WTC11 (cell line): Measurements from ENCODE around the gene LMO1. TPM values are rescaled to one million over a fixed set of nuclear protein-coding genes. Genes with fewer than 3 reads are reported as not detected.

Experiments used
- ATAC-seq: fragments of 200-7000 bp; cut with Tn5 transposase; 2 replicates; pipeline ENCODE4 v1.10.0; 2021; ENCODE audit warnings: mild to moderate bottlenecking, moderate library complexity
- CTCF ChIA-PET: fragments of 300-600 bp; sonication (Branson Sonifier 250); formaldehyde crosslinking; loops from one replicate; lab custom pipeline; 2021; ENCODE audit warnings: antibody characterized with exemption; lab: Charles Lee
- POLR2A ChIA-PET: fragments of 350-600 bp; sonication (Branson Sonifier 250); formaldehyde crosslinking; loops from one replicate; lab custom pipeline; 2021; ENCODE audit warnings: antibody characterized with exemption; lab: Charles Lee
- DNase-seq: peaks from one replicate; pipeline ENCODE4 v3.0.0; 2021; ENCODE audit warnings: low spot score
- H3K27ac Mint-ChIP-seq: 2 replicates; pipeline ENCODE4 v1.8.0; 2021; ENCODE audit warnings: mixed read lengths
- H3K27me3 Mint-ChIP-seq: 2 replicates; pipeline ENCODE4 v1.8.0; 2021; ENCODE audit warnings: low read depth, mild to moderate bottlenecking, moderate library complexity, mixed read lengths
- H3K36me3 Mint-ChIP-seq: 2 replicates; pipeline ENCODE4 v1.8.0; 2021; ENCODE audit warnings: mixed read lengths
- H3K4me1 Mint-ChIP-seq: 2 replicates; pipeline ENCODE4 v1.8.0; 2022; ENCODE audit warnings: mixed read lengths
- H3K4me3 Mint-ChIP-seq: 2 replicates; pipeline ENCODE4 v1.8.0; 2021; ENCODE audit warnings: mild to moderate bottlenecking, moderate library complexity, mixed read lengths
- H3K9me3 Mint-ChIP-seq: 2 replicates; pipeline ENCODE4 v1.8.0; 2021; ENCODE audit warnings: mixed read lengths
- CDX4 ChIP-seq: fragments of 250-450 bp; sonication (Bioruptor Pico); IDR thresholded peaks from 2 replicates; pipeline ENCODE4 v1.9.0; 2021; ENCODE audit warnings: moderate library complexity, mild to moderate bottlenecking, inconsistent platforms, borderline replicate concordance
- E2F5 ChIP-seq: sonication (generic); formaldehyde crosslinking; IDR thresholded peaks from 2 replicates; pipeline ENCODE4 v1.8.1; 2022; ENCODE audit warnings: mild to moderate bottlenecking, moderate library complexity, missing genetic modification reagents
- GABPB1 ChIP-seq: sonication (generic); formaldehyde crosslinking; IDR thresholded peaks from 2 replicates; pipeline ENCODE4 v1.8.1; 2023; ENCODE audit warnings: mild to moderate bottlenecking, missing genetic modification reagents
- JUN ChIP-seq: sonication (generic); formaldehyde crosslinking; IDR thresholded peaks from 2 replicates; pipeline ENCODE4 v1.8.0; 2023; ENCODE audit warnings: mild to moderate bottlenecking, missing genetic modification reagents
- NR2C2 ChIP-seq: sonication (generic); formaldehyde crosslinking; IDR thresholded peaks from 2 replicates; pipeline ENCODE4 v1.8.0; 2022; ENCODE audit warnings: mild to moderate bottlenecking, missing genetic modification reagents
- RELA ChIP-seq: sonication (generic); formaldehyde crosslinking; IDR thresholded peaks from 2 replicates; pipeline ENCODE4 v1.8.1; 2022; ENCODE audit warnings: missing genetic modification reagents, mild to moderate bottlenecking, borderline replicate concordance
- TEAD1 ChIP-seq: sonication (generic); formaldehyde crosslinking; IDR thresholded peaks from 2 replicates; pipeline ENCODE4 v1.8.0; 2022; ENCODE audit warnings: mild to moderate bottlenecking, missing genetic modification reagents
- ZNF263 ChIP-seq: sonication (generic); formaldehyde crosslinking; IDR thresholded peaks from 2 replicates; pipeline ENCODE4 v1.8.1; 2022; ENCODE audit warnings: low read depth, mild to moderate bottlenecking, moderate library complexity, missing genetic modification reagents
- ZNF396 ChIP-seq: fragments of 250-450 bp; sonication (Bioruptor Pico); IDR thresholded peaks from 2 replicates; pipeline ENCODE4 v1.8.0; 2021; ENCODE audit warnings: mild to moderate bottlenecking, moderate library complexity, borderline replicate concordance
- ZNF671 ChIP-seq: fragments of 250-450 bp; sonication (Bioruptor Pico); IDR thresholded peaks from 2 replicates; pipeline ENCODE4 v1.8.0; 2021; ENCODE audit warnings: mild to moderate bottlenecking
- total RNA-seq: library from RNA; stranded (reverse); gene quantifications from 3 replicates; pipeline ENCODE4 v1.2.3, GENCODE V29; 2021
- TF ChIP-seq, protein P1 (sequence below): sonication (generic); formaldehyde crosslinking; IDR thresholded peaks from 2 replicates; pipeline ENCODE4 v1.8.1; 2023; ENCODE audit warnings: mild to moderate bottlenecking, missing genetic modification reagents, borderline replicate concordance
- TF ChIP-seq, protein P2 (sequence below): fragments of 250-450 bp; sonication (Bioruptor Pico); IDR thresholded peaks from 2 replicates; pipeline ENCODE4 v1.9.0; 2021; ENCODE audit warnings: mild to moderate bottlenecking

LMO1 gene
- total RNA-seq, 1 experiment from 2014 or later: 0.44 TPM

DNA sequence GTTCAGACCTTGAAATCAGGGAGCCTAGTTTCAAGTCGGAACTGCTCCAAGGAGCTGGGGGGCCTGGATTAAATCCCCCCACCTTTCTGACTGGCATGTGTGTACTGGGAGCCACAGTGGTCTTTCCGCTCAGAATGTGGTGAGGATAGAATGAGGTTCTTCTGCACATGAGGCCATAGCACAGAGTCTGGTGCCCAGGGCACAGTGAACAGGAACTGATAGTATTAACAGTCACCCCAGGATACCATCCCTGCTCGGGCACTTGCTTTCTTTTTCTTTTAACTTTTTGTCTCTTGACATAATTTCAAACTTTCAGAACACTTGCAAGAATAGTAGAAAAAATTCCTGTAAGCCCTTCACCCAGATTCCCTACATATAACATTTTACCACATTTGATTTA, 28.8 kb downstream of the LMO1 start (continued):
- TF ChIP-seq, protein P1, sequence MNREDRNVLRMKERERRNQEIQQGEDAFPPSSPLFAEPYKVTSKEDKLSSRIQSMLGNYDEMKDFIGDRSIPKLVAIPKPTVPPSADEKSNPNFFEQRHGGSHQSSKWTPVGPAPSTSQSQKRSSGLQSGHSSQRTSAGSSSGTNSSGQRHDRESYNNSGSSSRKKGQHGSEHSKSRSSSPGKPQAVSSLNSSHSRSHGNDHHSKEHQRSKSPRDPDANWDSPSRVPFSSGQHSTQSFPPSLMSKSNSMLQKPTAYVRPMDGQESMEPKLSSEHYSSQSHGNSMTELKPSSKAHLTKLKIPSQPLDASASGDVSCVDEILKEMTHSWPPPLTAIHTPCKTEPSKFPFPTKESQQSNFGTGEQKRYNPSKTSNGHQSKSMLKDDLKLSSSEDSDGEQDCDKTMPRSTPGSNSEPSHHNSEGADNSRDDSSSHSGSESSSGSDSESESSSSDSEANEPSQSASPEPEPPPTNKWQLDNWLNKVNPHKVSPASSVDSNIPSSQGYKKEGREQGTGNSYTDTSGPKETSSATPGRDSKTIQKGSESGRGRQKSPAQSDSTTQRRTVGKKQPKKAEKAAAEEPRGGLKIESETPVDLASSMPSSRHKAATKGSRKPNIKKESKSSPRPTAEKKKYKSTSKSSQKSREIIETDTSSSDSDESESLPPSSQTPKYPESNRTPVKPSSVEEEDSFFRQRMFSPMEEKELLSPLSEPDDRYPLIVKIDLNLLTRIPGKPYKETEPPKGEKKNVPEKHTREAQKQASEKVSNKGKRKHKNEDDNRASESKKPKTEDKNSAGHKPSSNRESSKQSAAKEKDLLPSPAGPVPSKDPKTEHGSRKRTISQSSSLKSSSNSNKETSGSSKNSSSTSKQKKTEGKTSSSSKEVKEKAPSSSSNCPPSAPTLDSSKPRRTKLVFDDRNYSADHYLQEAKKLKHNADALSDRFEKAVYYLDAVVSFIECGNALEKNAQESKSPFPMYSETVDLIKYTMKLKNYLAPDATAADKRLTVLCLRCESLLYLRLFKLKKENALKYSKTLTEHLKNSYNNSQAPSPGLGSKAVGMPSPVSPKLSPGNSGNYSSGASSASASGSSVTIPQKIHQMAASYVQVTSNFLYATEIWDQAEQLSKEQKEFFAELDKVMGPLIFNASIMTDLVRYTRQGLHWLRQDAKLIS (CRISPR knock-in tag): no peak
- TF ChIP-seq, all 79 proteins: peak for 0

DNA sequence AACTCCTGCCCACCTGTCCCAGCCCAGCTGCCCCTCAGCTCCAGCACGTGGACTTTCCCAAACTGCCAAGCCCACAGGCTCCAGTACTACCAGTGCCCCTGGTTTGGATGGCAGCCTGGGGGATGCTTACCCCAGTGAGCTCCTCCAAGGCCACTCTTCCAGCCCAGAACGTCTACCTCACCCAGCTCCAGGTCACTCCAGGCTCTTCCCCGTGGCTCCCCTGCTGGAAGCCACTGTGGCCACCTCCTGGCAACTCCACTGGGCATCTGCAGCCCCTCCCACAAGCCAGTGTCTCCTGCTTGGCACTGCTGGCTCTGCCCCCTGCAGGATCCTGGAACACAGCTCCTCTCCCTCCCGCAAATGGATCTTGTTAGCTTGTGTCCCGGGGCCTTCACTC, 29.3 kb downstream of the LMO1 start:
- POLR2A ChIA-PET: no interaction called here
- ATAC-seq (peak; percentile 66), DNase-seq (no peak)
- H3K27me3 Mint-ChIP-seq: no peaks in the 10 kb centered on the region
- H3K36me3 Mint-ChIP-seq: no peaks in the 10 kb centered on the region
- no peak overlapping the region for H3K4me3 Mint-ChIP-seq
- H3K27ac Mint-ChIP-seq: no peak overlapping the region
- H3K9me3 Mint-ChIP-seq: no peaks in the 10 kb centered on the region
- CTCF ChIA-PET: interaction anchor here (0.7 to 9.4 kb wide), 10 partner anchors 9 to 123 kb away, joined by 3 to 105 read pairs (median 4); partner anchors contain the start of gene LMO1
- no peak for TF ChIP-seq JUN (CRISPR knock-in tag)
- TF ChIP-seq RELA: no peak
- no peak for TF ChIP-seq NR2C2 (CRISPR knock-in tag)
- TF ChIP-seq E2F5: no peak
- TF ChIP-seq, protein P2, sequence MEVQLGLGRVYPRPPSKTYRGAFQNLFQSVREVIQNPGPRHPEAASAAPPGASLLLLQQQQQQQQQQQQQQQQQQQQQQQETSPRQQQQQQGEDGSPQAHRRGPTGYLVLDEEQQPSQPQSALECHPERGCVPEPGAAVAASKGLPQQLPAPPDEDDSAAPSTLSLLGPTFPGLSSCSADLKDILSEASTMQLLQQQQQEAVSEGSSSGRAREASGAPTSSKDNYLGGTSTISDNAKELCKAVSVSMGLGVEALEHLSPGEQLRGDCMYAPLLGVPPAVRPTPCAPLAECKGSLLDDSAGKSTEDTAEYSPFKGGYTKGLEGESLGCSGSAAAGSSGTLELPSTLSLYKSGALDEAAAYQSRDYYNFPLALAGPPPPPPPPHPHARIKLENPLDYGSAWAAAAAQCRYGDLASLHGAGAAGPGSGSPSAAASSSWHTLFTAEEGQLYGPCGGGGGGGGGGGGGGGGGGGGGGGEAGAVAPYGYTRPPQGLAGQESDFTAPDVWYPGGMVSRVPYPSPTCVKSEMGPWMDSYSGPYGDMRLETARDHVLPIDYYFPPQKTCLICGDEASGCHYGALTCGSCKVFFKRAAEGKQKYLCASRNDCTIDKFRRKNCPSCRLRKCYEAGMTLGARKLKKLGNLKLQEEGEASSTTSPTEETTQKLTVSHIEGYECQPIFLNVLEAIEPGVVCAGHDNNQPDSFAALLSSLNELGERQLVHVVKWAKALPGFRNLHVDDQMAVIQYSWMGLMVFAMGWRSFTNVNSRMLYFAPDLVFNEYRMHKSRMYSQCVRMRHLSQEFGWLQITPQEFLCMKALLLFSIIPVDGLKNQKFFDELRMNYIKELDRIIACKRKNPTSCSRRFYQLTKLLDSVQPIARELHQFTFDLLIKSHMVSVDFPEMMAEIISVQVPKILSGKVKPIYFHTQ (CRISPR knock-in tag): no peak
- TF ChIP-seq TEAD1 (CRISPR knock-in tag): no peak
- TF ChIP-seq CDX4 (CRISPR knock-in tag): no peak
- TF ChIP-seq ZNF396: no peak
- TF ChIP-seq GABPB1 (CRISPR knock-in tag): no peak
- no peak for TF ChIP-seq ZNF263
- no peaks in the 10 kb centered on the region; the same call in 1 of the 2 replicates for H3K4me1 Mint-ChIP-seq

- ChIA-PET POLR2A (no interaction called here), CTCF (interaction anchor here (1.2 to 9.4 kb wide), 7 partner anchors 9 to 124 kb away, joined by 3 to 105 read pairs (median 7); partner anchors contain the start of gene LMO1)
- no peak overlapping the region for H3K27ac Mint-ChIP-seq
- no peaks in the 10 kb centered on the region for H3K36me3 Mint-ChIP-seq
- no peaks in the 10 kb centered on the region; the same call in 1 of the 2 replicates for H3K4me1 Mint-ChIP-seq
- DNase-seq (no peak), ATAC-seq (no peak)
- H3K4me3 Mint-ChIP-seq: no peak overlapping the region
- no peak for TF ChIP-seq ZNF671 (CRISPR knock-in tag)
- no peaks in the 10 kb centered on the region for H3K9me3 Mint-ChIP-seq
- H3K27me3 Mint-ChIP-seq: no peaks in the 10 kb centered on the region
These were observed 29.8 kb downstream of the LMO1 start for GRCh38 chr11:8233691-8234424.
